Lower leg skin (tissue), 4 donors: ENCODE data around the gene EID3. TPM values are rescaled to one million over a fixed set of nuclear protein-coding genes. Genes with fewer than 3 reads are reported as not detected.

ENCODE experiments used
- DNase-seq, 2 donors: peaks; one replicate each; pipeline ENCODE4 v3.0.0-alpha.2; 2019; ENCODE audit warnings: low spot score in 2 of 2
- H3K4me3 ChIP-seq: fragments of 200-600 bp; sonication (generic); 2 replicates; pipeline ENCODE4 v1.5.1; 2017; ENCODE audit warnings: mild to moderate bottlenecking, low read depth; ENCODE audit not compliant: poor library complexity, severe bottlenecking
- CTCF ChIP-seq, 3 donors: fragments of 450-650 bp; IDR thresholded peaks; one replicate each; pipeline ENCODE4 v1.5.1; 2016; ENCODE audit warnings: antibody characterized with exemption in 3 of 3, mild to moderate bottlenecking in 3 of 3, moderate library complexity in 2 of 3
- POLR2A ChIP-seq, 2 donors: fragments of 450-650 bp; IDR thresholded peaks; one replicate each; pipeline ENCODE4 v1.6.1; 2016 to 2017; ENCODE audit warnings: antibody characterized with exemption in 2 of 2, mild to moderate bottlenecking in 1 of 2, moderate library complexity in 1 of 2
- WGBS, 2 donors: methylation state at CpG; one replicate each; pipeline ENCODE4 v1.1.5; 2018; 5-methylcytosine and 5-hydroxymethylcytosine counted together
- intact Hi-C: fragments of 100-400 bp; cut with DNase I; formaldehyde crosslinking; loops from one replicate; pipeline ENCODE4 v1.15.0; 2023; ENCODE audit warnings: low total_unique reads
- total RNA-seq, 4 donors: library from RNA; depleted of rRNA; stranded (reverse); fragments of >200 nt; gene quantifications; one replicate each; pipeline ENCODE4 v1.1.0, GENCODE V29; 2016

Gene EID3
- total RNA-seq, 4 donors from 2014 or later = 1.1 to 3.6 (median 3.1) TPM

DNA sequence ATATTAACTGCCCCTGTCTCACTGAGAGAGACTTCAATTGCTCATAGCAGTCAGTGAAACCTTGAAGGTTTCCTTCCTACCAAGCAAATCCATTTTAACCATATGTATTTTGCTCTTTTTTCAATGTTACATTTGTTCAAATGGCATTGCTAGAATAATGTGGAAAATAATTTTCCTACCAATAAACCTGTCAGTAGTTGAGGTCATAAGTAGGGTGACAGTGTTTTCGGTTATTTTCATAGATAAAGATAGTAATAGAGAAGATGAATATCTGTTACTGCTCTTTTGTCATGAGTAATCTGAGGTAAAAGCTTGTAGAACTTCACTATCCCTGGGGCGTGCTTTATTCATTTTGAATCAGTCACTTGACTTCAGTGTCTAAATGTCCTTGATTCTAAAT lies 32.6 kb downstream of the EID3 start:
- 90 to 91% methylated on average over 2 of the region's 2 CpGs for WGBS, 2 donors
- no peak overlapping the region for H3K4me3 ChIP-seq
- intact Hi-C loops = no loop called here
- no peak for DNase-seq
- TF ChIP-seq CTCF (IDR thresholded peaks at IDR 0.05) (no peak), POLR2A (IDR thresholded peaks at IDR 0.05) (no peak)

DNA sequence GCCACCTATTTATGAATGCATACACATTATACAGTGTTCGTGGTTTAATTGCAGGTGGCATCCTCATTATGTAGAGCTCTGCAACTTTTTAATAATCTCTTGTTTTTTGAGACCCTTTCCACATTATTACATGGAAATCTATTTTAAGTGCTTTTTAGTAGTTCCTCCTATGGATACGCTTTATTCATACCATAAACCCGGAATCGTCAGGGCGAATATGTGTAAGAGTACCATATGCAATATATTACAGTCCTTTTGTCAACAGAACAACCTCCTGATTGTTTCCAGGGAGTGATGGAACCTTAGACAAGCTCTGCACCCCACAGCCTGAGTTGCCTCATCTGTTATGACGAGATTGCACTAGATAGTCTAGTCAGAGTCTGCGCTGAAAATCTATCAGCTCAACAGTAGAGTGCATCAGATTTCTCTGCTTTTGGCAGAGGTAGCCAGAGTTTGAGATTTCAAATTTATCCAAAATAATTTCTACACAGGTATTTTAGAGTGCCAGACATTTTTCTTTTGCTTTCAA lies 33.6 kb downstream of the EID3 start:
- WGBS, 2 donors = 85 to 95% methylated on average over 7 of the region's 7 CpGs

GRCh38 chr12:104339663-104340062 lies 36.1 kb downstream of the EID3 start:
- 83 to 85% methylated on average over 3 of the region's 3 CpGs for WGBS, 2 donors
- TF ChIP-seq CTCF (IDR thresholded peaks at IDR 0.05) (no peak), POLR2A (IDR thresholded peaks at IDR 0.05) (no peak)
- no peak overlapping the region for H3K4me3 ChIP-seq
- no peak for DNase-seq
- intact Hi-C loops = no loop called here

More for the DNA sequence above, 33.6 kb downstream of the EID3 start:
- intact Hi-C loops = no loop called here
- TF ChIP-seq CTCF (IDR thresholded peaks at IDR 0.05) = no peak
- no peak for TF ChIP-seq POLR2A (IDR thresholded peaks at IDR 0.05)
- DNase-seq = no peak
- no peak overlapping the region for H3K4me3 ChIP-seq

GRCh38 chr12:104340177-104340576 lies 36.6 kb downstream of the EID3 start:
- no peak for DNase-seq
- no peak for TF ChIP-seq POLR2A (IDR thresholded peaks at IDR 0.05)
- no peak for TF ChIP-seq CTCF (IDR thresholded peaks at IDR 0.05)
- no peak overlapping the region for H3K4me3 ChIP-seq
- intact Hi-C loops = no loop called here
- WGBS, 2 donors = 74 to 76% methylated on average over 1 of the region's 1 CpG

DNA sequence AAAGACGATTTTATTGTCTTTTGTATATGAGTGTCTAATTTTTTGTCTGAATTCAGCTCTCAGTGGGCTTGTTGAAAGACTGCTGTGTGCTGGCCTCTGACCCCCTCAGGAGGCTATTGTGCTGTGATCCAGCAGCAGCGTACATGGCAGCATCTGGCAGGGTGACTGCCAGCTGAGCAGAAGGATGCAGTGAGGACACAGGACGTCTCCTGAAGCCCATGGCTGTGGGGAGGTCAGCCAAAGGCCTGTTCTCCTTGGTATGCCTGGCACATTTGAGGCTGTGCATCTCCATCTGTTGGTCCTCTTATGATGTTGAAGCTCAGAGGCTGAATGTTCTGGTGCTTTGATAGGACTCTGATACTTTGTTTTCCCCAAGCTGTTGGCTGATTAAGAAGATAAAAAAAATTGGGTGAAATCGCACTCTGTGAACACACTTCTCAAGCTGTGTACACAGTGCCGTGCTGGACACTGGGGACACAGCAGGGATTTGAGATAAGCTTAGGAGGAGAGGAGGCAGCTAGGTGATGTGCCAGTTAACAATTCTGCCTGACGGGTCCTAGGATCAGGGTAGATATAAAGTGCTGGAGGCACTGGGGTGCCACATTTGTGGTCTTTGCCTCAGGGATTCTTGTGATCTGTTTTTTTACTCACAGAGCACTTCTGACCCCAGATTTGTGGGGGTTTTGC lies 37.5 kb downstream of the EID3 start:
- no peak for DNase-seq
- intact Hi-C loops = no loop called here
- TF ChIP-seq CTCF (IDR thresholded peaks at IDR 0.05) = no peak
- no peak for TF ChIP-seq POLR2A (IDR thresholded peaks at IDR 0.05)
- 87 to 88% methylated on average over 6 of the region's 6 CpGs for WGBS, 2 donors
- H3K4me3 ChIP-seq = no peak overlapping the region

DNA sequence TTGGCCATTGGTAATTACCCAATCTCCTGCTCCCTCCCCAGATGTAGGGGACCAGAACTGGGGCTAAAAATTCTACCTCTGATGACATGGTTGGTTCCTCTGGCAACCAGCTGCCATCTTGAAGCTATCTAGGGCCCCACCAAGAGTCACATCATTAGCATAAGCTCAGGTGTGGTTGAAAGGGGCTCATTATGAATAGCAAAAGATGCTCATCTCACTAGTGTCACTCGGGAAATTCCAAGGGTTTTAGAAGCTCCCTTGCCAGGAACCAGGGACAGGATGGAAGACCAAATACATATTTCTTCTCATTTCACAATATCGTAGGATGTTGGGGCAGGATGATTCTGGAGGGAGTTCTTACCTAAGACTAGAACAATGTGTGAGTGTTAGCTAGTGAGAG lies 38.6 kb downstream of the EID3 start:
- intact Hi-C loops = no loop called here

More for the DNA sequence above, 38.6 kb downstream of the EID3 start:
- DNase-seq = no peak
- 92 to 95% methylated on average over 2 of the region's 2 CpGs for WGBS, 2 donors
- no peak overlapping the region for H3K4me3 ChIP-seq
- no peak for TF ChIP-seq POLR2A (IDR thresholded peaks at IDR 0.05)
- TF ChIP-seq CTCF (IDR thresholded peaks at IDR 0.05) = no peak
